Fibroblast of the conjunctiva (primary cell): ENCODE data around the gene RPS6KC1.
A peak's percentile ranks its signal among the peaks of the same experiment; 100 is the strongest.
"Not testable (repeated sequence)": the region's sequence is repeated elsewhere in the genome, so short reads cannot be mapped to it uniquely, and the experiment has no call there.

Source experiments
- DNase-seq: peaks from one replicate; pipeline ENCODE4 v3.0.0-alpha.2; 2010; ENCODE audit warnings: low read depth

The RPS6KC1 gene

GRCh38 chr1:213051127-213051880 is at the start of gene RPS6KC1:
Gene RPS6KC1, plus strand, starts transcription at chr1:213051241. Its CDS starts 164 bp downstream, at chr1:213051405.
- DNase-seq: peak; percentile 61

- no peak for DNase-seq
These were observed 47.8 kb upstream of the RPS6KC1 start for GRCh38 chr1:213003256-213003655.

GRCh38 chr1:213008564-213008963 is 42.5 kb upstream of the RPS6KC1 start:
- no peak for DNase-seq

GRCh38 chr1:213014642-213015041 is 36.4 kb upstream of the RPS6KC1 start:
- no peak for DNase-seq

- peak; percentile 96 for DNase-seq
These were observed 35.7 kb upstream of the RPS6KC1 start, which contains the start of gene ANGEL2 for GRCh38 chr1:213015099-213016050. Gene ANGEL2, minus strand, starts transcription at chr1:213015867. Its CDS starts 196 bp downstream, at chr1:213015671.

- DNase-seq: no peak
These were observed 33.4 kb upstream of the RPS6KC1 start for GRCh38 chr1:213017447-213018273.

GRCh38 chr1:213019450-213019849 is 31.6 kb upstream of the RPS6KC1 start:
- no peak for DNase-seq

GRCh38 chr1:213020016-213020415 is 31.0 kb upstream of the RPS6KC1 start:
- no peak for DNase-seq

GRCh38 chr1:213027024-213027423 is 24.0 kb upstream of the RPS6KC1 start:
- not testable (repeated sequence) for DNase-seq

GRCh38 chr1:213032651-213033050 is 18.4 kb upstream of the RPS6KC1 start:
- DNase-seq: no peak

GRCh38 chr1:213034713-213035112 is 16.3 kb upstream of the RPS6KC1 start:
- DNase-seq: no peak

- DNase-seq: no peak
These were observed 15.5 kb upstream of the RPS6KC1 start for GRCh38 chr1:213035573-213035972.

- no peak for DNase-seq
These were observed 9.6 kb upstream of the RPS6KC1 start for GRCh38 chr1:213041443-213041842.

- not testable (repeated sequence) for DNase-seq
These were observed 5.5 kb upstream of the RPS6KC1 start for GRCh38 chr1:213045321-213046226.

GRCh38 chr1:213049232-213049631 is 1.8 kb upstream of the RPS6KC1 start:
- DNase-seq: no peak

GRCh38 chr1:213050745-213051126 is 305 bp upstream of the RPS6KC1 start:
- DNase-seq: no peak

GRCh38 chr1:213051881-213052202 is 801 bp downstream of the RPS6KC1 start:
- DNase-seq: no peak

GRCh38 chr1:213053455-213053854 is 2.4 kb downstream of the RPS6KC1 start:
- DNase-seq: no peak

GRCh38 chr1:213054142-213054541 is 3.1 kb downstream of the RPS6KC1 start:
- DNase-seq: no peak

- no peak for DNase-seq
These were observed 3.9 kb downstream of the RPS6KC1 start for GRCh38 chr1:213054733-213055591.
